NCI-H187 (cell line): ENCODE results near the gene CARD9.

ENCODE experiments used
- DNase-seq, 2 experiments: peaks; one replicate each; lab custom pipeline; 2025; lab: John Stamatoyannopoulos, UW

CARD9 gene

GRCh38 chr9:136401173-136401922, 27.9 kb upstream of the CARD9 start:
- no peak for DNase-seq

- peak; percentile 45 to 67 for DNase-seq
Measured at GRCh38 chr9:136400038-136400834, 26.8 kb upstream of the CARD9 start, which contains the start of gene SNAPC4. SNAPC4 (minus strand) TSS chr9:136400170; CDS start chr9:136398428, 1,742 bp downstream.

GRCh38 chr9:136399176-136400037, 25.9 kb upstream of the CARD9 start:
- DNase-seq = no peak

GRCh38 chr9:136398286-136398685, 24.8 kb upstream of the CARD9 start:
- DNase-seq = no peak

GRCh38 chr9:136397643-136398042, 24.2 kb upstream of the CARD9 start:
- no peak for DNase-seq

- DNase-seq = no peak
Measured at GRCh38 chr9:136396219-136396515, 22.7 kb upstream of the CARD9 start.

GRCh38 chr9:136395345-136396218, 22.1 kb upstream of the CARD9 start:
- no peak for DNase-seq

- DNase-seq = no peak
Measured at GRCh38 chr9:136395020-136395340, 21.5 kb upstream of the CARD9 start.

- DNase-seq = no peak
Measured at GRCh38 chr9:136394312-136395019, 21.0 kb upstream of the CARD9 start.

- DNase-seq = no peak
Measured at GRCh38 chr9:136393531-136393930, 20.1 kb upstream of the CARD9 start.

- no peak for DNase-seq
Measured at GRCh38 chr9:136392538-136393449, 19.3 kb upstream of the CARD9 start.

GRCh38 chr9:136391737-136392537, 18.5 kb upstream of the CARD9 start:
- DNase-seq = no peak

GRCh38 chr9:136389396-136389795, 15.9 kb upstream of the CARD9 start:
- DNase-seq = no peak

- DNase-seq = no peak
Measured at GRCh38 chr9:136387217-136387616, 13.7 kb upstream of the CARD9 start.

- no peak for DNase-seq
Measured at GRCh38 chr9:136386018-136386417, 12.5 kb upstream of the CARD9 start.

GRCh38 chr9:136385015-136385414, 11.5 kb upstream of the CARD9 start:
- no peak for DNase-seq

- DNase-seq = no peak
Measured at GRCh38 chr9:136383436-136383835, 10.0 kb upstream of the CARD9 start.

GRCh38 chr9:136381966-136382513, 8.6 kb upstream of the CARD9 start:
- DNase-seq = no peak

- DNase-seq = no peak
Measured at GRCh38 chr9:136381311-136381710, 7.8 kb upstream of the CARD9 start.
